Measurements from ENCODE around the gene FAM3A.

Gene FAM3A

DNA sequence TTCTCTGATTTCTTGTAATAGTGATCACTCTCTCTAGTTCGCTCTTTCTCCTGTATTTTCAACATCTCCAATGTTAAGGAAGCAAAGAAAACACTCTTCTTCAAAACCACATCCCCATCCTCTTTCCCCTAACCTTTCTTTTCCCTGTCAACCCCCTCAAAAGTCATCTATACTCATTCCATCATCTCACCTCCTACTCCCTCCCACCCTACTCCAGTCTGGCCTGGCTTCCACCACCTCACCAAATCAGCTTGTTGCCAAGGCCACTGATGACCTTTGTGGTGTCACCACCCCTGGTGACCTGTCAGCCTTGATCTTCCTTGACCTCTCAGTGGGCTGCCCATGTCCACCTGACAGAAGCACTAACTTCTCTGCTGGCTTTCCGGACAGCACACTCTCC lies 2.3 kb downstream of the FAM3A start (continued):
- TF ChIP-seq BCL11B (tag by site-specific recombination; IDR thresholded peaks at IDR 0.05; ENCODE audit: low read depth) (no peak), ZNF211 (tag by site-specific recombination; IDR thresholded peaks at IDR 0.05; ENCODE audit: low read depth) (no peak), ZNF571 (tag by site-specific recombination; IDR thresholded peaks at IDR 0.05) (no peak), ZNF350 (tag by site-specific recombination; IDR thresholded peaks at IDR 0.05) (no peak)
- TF ChIP-seq, protein P1, sequence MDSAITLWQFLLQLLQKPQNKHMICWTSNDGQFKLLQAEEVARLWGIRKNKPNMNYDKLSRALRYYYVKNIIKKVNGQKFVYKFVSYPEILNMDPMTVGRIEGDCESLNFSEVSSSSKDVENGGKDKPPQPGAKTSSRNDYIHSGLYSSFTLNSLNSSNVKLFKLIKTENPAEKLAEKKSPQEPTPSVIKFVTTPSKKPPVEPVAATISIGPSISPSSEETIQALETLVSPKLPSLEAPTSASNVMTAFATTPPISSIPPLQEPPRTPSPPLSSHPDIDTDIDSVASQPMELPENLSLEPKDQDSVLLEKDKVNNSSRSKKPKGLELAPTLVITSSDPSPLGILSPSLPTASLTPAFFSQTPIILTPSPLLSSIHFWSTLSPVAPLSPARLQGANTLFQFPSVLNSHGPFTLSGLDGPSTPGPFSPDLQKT (IDR thresholded peaks at IDR 0.05; ENCODE audit: borderline replicate concordance, low read depth, low read length) = no peak

DNA sequence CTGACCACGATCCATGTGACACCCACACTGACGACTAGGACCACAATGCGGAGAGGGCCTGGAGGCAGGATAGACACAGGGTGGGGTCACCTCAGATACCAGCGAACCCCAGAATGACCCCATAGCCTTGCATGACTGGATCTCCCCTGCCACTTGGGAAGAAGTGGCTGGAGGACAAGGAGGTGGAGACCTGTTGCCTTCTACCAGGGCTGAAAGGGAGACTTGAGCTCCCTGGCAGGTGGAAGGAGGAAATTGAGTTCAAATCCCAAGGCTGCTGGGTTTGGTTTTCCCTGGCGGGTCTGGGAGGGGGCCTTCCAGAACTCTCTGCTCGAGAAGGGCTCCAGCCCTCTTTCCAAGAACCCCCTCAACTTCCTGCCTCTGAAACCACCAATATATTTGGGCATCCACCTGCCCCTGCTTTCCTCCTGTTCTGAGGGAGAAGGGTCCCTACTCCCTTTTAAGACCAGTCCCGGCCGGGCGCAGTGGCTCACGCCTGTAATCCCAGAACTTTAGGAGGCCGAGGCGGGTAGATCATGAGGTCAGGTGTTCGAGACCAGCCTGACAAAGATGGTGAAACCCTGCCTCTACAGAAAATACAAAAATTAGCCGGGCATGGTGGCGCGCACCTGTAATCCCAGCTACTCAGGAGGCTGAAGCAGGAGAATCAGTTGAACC lies 3.0 kb downstream of the FAM3A start:
- Histone ChIP-seq H3K9me3 (ENCODE audit: control insufficient read depth, insufficient read depth, low read depth, low read length) (no peaks in the 10 kb centered on the region), H3K36me3 (ENCODE audit: control insufficient read depth in 2 of 2, insufficient read depth in 1 of 2, low read length in 2 of 2) (peaks cover 4 to 31% of the 10 kb centered on the region in 2 experiments; a peak in 2 of 3 replicates), H3K4me1 (ENCODE audit: control insufficient read depth, insufficient read depth, low read length) (peaks cover 3% of the 10 kb centered on the region; the same call in 1 of the 2 replicates), H3K4me3 (ENCODE audit: low read depth, low read length) (no peak overlapping the region), H3K27ac (ENCODE audit: extremely low read depth, low read depth, low read length) (no peak overlapping the region)
- TF ChIP-seq SCRT1 (tag by site-specific recombination; IDR thresholded peaks at IDR 0.05; ENCODE audit: borderline replicate concordance) (0 out of 2 replicates have a peak, but pooled peaks have one; percentile 51), SCRT2 (tag by site-specific recombination; IDR thresholded peaks at IDR 0.05) (peak; percentile 63; the same call in 1 of the 2 replicates), ZNF776 (tag by site-specific recombination; IDR thresholded peaks at IDR 0.05; ENCODE audit: borderline replicate concordance) (no peak)
- CTCF ChIA-PET = no interaction called here
- POLR2A ChIA-PET = no interaction called here

DNA sequence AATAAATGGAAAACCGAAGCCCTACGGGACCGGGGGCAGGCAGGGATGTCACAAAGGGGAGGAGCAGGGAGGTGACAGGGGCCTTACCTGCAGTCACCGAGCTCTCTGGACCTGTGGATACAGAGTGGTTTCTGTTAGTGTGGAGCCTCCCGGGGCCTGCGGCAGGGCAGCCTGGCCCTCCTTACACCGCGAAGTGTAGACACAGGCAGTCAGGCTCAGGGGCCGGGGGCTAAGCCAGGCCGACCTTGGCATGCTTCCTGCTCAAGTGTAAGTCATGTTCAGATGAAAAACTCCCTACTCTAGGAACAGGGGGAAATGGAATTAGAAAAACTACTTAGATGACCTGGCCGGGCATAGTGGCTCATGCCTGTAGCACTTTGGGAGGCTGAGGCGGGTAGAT lies 4.3 kb downstream of the FAM3A start:
- POLR2A ChIA-PET = interaction anchor here (1.9 kb wide), 1 partner anchor 21 kb away, joined by 6 read pairs; the partner anchor contains the start of gene SLC10A3
- Histone ChIP-seq H3K36me3 (ENCODE audit: control insufficient read depth in 2 of 2, insufficient read depth in 1 of 2, low read length in 2 of 2) (peaks cover 4 to 40% of the 10 kb centered on the region in 2 experiments; a peak in 2 of 3 replicates), H3K27ac (ENCODE audit: extremely low read depth, low read depth, low read length) (no peak overlapping the region), H3K9me3 (ENCODE audit: control insufficient read depth, insufficient read depth, low read depth, low read length) (no peaks in the 10 kb centered on the region), H3K4me3 (ENCODE audit: low read depth, low read length) (no peak overlapping the region), H3K4me1 (ENCODE audit: control insufficient read depth, insufficient read depth, low read length) (peaks cover 3% of the 10 kb centered on the region; the same call in 1 of the 2 replicates)
- TF ChIP-seq, protein P2, sequence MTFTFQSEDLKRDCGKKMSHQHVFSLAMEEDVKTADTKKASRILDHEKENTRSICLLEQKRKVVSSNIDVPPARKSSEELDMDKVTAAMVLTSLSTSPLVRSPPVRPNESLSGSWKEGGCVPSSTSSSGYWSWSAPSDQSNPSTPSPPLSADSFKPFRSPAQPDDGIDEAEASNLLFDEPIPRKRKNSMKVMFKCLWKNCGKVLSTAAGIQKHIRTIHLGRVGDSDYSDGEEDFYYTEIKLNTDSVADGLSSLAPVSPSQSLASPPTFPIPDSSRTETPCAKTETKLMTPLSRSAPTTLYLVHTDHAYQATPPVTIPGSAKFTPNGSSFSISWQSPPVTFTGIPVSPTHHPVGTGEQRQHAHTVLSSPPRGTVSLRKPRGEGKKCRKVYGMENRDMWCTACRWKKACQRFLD (tag by site-specific recombination; IDR thresholded peaks at IDR 0.05) = no peak
- TF ChIP-seq ZNF623 (tag by site-specific recombination; IDR thresholded peaks at IDR 0.05) (no peak), ZNF621 (tag by site-specific recombination; IDR thresholded peaks at IDR 0.05) (no peak), ZNF558 (tag by site-specific recombination; IDR thresholded peaks at IDR 0.05) (no peak)
- CTCF ChIA-PET = interaction anchor here (0.7 kb wide), 1 partner anchor 32 kb away, joined by 3 read pairs; no protein-coding TSS in a partner anchor

- no peak overlapping the region for H3K4me3 ChIP-seq (ENCODE audit: low read depth, low read length)
- H3K36me3 ChIP-seq (ENCODE audit: control insufficient read depth in 2 of 2, insufficient read depth in 1 of 2, low read length in 2 of 2) = peaks cover 4 to 43% of the 10 kb centered on the region in 2 experiments; a peak in 2 of 3 replicates
- H3K27ac ChIP-seq (ENCODE audit: extremely low read depth, low read depth, low read length) = no peak overlapping the region
- H3K4me1 ChIP-seq (ENCODE audit: control insufficient read depth, insufficient read depth, low read length) = no peaks in the 10 kb centered on the region
- CTCF ChIA-PET = no interaction called here
- POLR2A ChIA-PET = no interaction called here
- H3K9me3 ChIP-seq (ENCODE audit: control insufficient read depth, insufficient read depth, low read depth, low read length) = no peaks in the 10 kb centered on the region
- TF ChIP-seq ZNF133 (tag by site-specific recombination; IDR thresholded peaks at IDR 0.05) (no peak), ZNF10 (tag by site-specific recombination; IDR thresholded peaks at IDR 0.05) (peak; percentile 82)
These were observed 6.6 kb downstream of the FAM3A start for GRCh38 chrX:154509455-154509854.

DNA sequence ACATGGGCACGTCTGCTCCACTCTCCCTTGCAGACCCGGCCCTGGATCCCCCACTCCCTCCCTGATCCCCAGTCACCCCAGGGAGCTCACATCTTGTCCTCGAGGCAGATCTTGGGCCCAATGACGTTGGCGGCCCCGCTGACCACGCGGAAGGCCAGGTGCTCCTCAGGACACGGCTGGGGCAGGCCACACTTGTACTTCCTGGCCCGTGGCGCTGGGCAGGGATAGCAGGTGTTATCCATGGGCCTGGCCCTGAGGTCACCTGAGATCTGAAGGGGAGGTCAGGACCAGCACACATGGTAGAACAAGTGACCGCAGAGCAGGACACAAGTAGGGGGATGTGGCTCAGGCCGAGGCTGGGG lies 7.7 kb downstream of the FAM3A start:
- CTCF ChIA-PET = no interaction called here
- H3K9me3 ChIP-seq (ENCODE audit: control insufficient read depth, insufficient read depth, low read depth, low read length) = no peaks in the 10 kb centered on the region
- no peak overlapping the region for H3K27ac ChIP-seq (ENCODE audit: extremely low read depth, low read depth, low read length)
- H3K4me1 ChIP-seq (ENCODE audit: control insufficient read depth, insufficient read depth, low read length) = no peaks in the 10 kb centered on the region
- peaks cover 4 to 43% of the 10 kb centered on the region in 2 experiments; a peak in 2 of 3 replicates for H3K36me3 ChIP-seq (ENCODE audit: control insufficient read depth in 2 of 2, insufficient read depth in 1 of 2, low read length in 2 of 2)
- POLR2A ChIA-PET = no interaction called here
- H3K4me3 ChIP-seq (ENCODE audit: low read depth, low read length) = no peak overlapping the region
- TF ChIP-seq ZNF24 (tag by site-specific recombination; IDR thresholded peaks at IDR 0.05) (no peak), PATZ1 (tag by site-specific recombination; IDR thresholded peaks at IDR 0.05) (no peak), GLI2 (tag by site-specific recombination; IDR thresholded peaks at IDR 0.05; ENCODE audit: borderline replicate concordance, low read depth) (no peak), ZNF223 (tag by site-specific recombination; IDR thresholded peaks at IDR 0.05) (no peak), ZNF510 (tag by site-specific recombination; IDR thresholded peaks at IDR 0.05; ENCODE audit: insufficient replicate concordance) (no peak), ZNF664 (tag by site-specific recombination; IDR thresholded peaks at IDR 0.05) (no peak), ZNF2 (tag by site-specific recombination; IDR thresholded peaks at IDR 0.05) (no peak), SCRT1 (tag by site-specific recombination; IDR thresholded peaks at IDR 0.05; ENCODE audit: borderline replicate concordance) (no peak), ZNF624 (tag by site-specific recombination; IDR thresholded peaks at IDR 0.05) (no peak), ZNF248 (tag by site-specific recombination; IDR thresholded peaks at IDR 0.05) (no peak)

All from HEK293 (cell line).